Measurements from ENCODE around the gene HMCN2. TPM values are rescaled to one million over a fixed set of nuclear protein-coding genes. Genes with fewer than 3 reads are reported as not detected.

The HMCN2 gene
- total and polyA plus RNA-seq, 2 experiments from 2014 or later, result 0.50 to 0.54 TPM

DNA sequence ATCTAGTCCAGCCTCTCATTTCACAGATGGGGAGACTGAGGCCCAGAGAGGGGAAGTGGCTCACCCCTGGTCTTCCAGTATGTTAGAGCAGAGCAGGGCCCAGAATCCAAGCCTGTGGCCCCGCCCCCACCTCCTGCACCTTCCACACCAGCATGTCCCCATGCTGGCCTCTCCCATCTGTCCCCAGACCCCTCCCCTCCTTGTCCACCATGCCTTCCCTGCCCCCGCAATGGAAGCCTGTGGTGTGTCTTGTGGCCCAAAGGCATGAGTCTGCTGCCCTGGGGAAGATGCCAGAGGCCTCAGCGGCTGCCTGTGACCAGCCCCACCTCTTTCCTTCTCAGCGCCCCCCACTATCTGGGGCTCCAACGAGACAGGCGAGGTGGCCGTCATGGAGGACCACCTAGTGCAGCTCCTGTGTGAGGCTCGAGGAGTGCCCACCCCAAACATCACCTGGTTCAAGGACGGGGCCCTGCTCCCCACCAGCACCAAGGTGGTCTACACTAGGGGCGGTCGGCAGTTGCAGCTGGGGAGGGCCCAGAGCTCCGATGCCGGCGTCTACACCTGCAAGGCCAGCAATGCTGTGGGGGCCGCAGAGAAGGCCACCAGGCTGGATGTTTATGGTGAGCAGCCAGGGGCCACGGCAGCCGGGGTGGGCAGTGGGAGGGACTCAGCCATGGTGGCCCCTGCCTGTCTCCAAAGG is 87.2 kb downstream of the HMCN2 start:
- Histone ChIP-seq H3K27me3 (no peaks in the 10 kb centered on the region), H3K27ac (no peak overlapping the region), H4K20me1 (ENCODE audit: insufficient read depth, poor library complexity, severe bottlenecking) (no peaks in the 10 kb centered on the region), H3K9me2 (replicated peaks; ENCODE audit: insufficient read depth) (no peaks in the 10 kb centered on the region), H3K4me2 (no peak overlapping the region), H3K36me3 (replicated peaks; ENCODE audit: insufficient read depth, low read depth) (no peaks in the 10 kb centered on the region), H2AFZ (no peak overlapping the region), H3K4me1 (ENCODE audit: insufficient read depth) (no peaks in the 10 kb centered on the region), H3K4me3 (no peak overlapping the region), H3K9me3 (ENCODE audit: low read depth) (no peaks in the 10 kb centered on the region), H3K79me2 (no peaks in the 10 kb centered on the region)
- TF ChIP-seq, protein P1, sequence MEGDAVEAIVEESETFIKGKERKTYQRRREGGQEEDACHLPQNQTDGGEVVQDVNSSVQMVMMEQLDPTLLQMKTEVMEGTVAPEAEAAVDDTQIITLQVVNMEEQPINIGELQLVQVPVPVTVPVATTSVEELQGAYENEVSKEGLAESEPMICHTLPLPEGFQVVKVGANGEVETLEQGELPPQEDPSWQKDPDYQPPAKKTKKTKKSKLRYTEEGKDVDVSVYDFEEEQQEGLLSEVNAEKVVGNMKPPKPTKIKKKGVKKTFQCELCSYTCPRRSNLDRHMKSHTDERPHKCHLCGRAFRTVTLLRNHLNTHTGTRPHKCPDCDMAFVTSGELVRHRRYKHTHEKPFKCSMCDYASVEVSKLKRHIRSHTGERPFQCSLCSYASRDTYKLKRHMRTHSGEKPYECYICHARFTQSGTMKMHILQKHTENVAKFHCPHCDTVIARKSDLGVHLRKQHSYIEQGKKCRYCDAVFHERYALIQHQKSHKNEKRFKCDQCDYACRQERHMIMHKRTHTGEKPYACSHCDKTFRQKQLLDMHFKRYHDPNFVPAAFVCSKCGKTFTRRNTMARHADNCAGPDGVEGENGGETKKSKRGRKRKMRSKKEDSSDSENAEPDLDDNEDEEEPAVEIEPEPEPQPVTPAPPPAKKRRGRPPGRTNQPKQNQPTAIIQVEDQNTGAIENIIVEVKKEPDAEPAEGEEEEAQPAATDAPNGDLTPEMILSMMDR (IDR thresholded peaks at IDR 0.05; ENCODE audit: poor library complexity), result no peak
- no peak for TF ChIP-seq EZH2 (IDR thresholded peaks at IDR 0.05; ENCODE audit: borderline replicate concordance)
- no peak for TF ChIP-seq EZH2phosphoT487 (IDR thresholded peaks at IDR 0.05; ENCODE audit: low read depth, severe bottlenecking, unreplicated experiment)
- DNase-seq (ENCODE audit: low spot score), result no peak
- WGBS (ENCODE audit: low lambda C conversion rate, missing lambda C conversion rate), result 95% methylated on average over 16 of the region's 17 CpGs

- H3K4me1 ChIP-seq (ENCODE audit: insufficient read depth), result no peaks in the 10 kb centered on the region
- no peak overlapping the region for H3K4me3 ChIP-seq
- TF ChIP-seq EZH2 (IDR thresholded peaks at IDR 0.05; ENCODE audit: borderline replicate concordance) (no peak), EZH2phosphoT487 (IDR thresholded peaks at IDR 0.05; ENCODE audit: low read depth, severe bottlenecking, unreplicated experiment) (no peak)
- TF ChIP-seq, protein P1 (IDR thresholded peaks at IDR 0.05; ENCODE audit: poor library complexity), result no peak
- WGBS (ENCODE audit: low lambda C conversion rate, missing lambda C conversion rate), result 88% methylated on average over 9 of the region's 13 CpGs
- H4K20me1 ChIP-seq (ENCODE audit: insufficient read depth, poor library complexity, severe bottlenecking), result no peaks in the 10 kb centered on the region
- no peak overlapping the region for H3K4me2 ChIP-seq
- H3K9me3 ChIP-seq (ENCODE audit: low read depth), result no peaks in the 10 kb centered on the region
- no peak overlapping the region for H2AFZ ChIP-seq
- no peaks in the 10 kb centered on the region for H3K27me3 ChIP-seq
- H3K36me3 ChIP-seq (replicated peaks; ENCODE audit: insufficient read depth, low read depth), result no peaks in the 10 kb centered on the region
- no peaks in the 10 kb centered on the region for H3K79me2 ChIP-seq
- no peak overlapping the region for H3K27ac ChIP-seq
- no peaks in the 10 kb centered on the region for H3K9me2 ChIP-seq (replicated peaks; ENCODE audit: insufficient read depth)
- no peak for DNase-seq (ENCODE audit: low spot score)
Observed at GRCh38 chr9:130354378-130354777, 88.8 kb downstream of the HMCN2 start.

DNA sequence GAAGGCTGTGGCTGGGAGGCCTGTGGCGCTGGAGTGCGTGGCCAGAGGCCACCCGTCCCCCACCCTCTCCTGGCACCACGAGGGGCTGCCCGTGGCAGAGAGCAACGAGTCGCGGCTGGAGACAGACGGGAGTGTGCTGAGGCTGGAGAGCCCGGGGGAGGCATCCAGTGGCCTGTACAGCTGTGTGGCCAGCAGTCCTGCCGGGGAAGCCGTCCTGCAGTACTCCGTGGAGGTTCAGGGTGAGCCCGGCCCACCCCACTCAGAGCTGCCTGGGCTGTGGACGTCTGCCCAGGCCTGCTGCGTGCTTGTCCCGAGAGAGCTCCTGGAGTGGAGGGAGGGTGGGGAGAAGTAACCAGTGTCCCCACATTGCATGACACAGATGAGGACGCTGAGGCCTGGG is 89.2 kb downstream of the HMCN2 start:
- Histone ChIP-seq H3K27ac (no peak overlapping the region), H3K27me3 (no peaks in the 10 kb centered on the region), H3K36me3 (replicated peaks; ENCODE audit: insufficient read depth, low read depth) (no peaks in the 10 kb centered on the region), H3K79me2 (no peaks in the 10 kb centered on the region), H2AFZ (no peak overlapping the region), H3K4me1 (ENCODE audit: insufficient read depth) (no peaks in the 10 kb centered on the region), H3K4me2 (no peak overlapping the region), H3K9me3 (ENCODE audit: low read depth) (no peaks in the 10 kb centered on the region), H4K20me1 (ENCODE audit: insufficient read depth, poor library complexity, severe bottlenecking) (no peaks in the 10 kb centered on the region), H3K9me2 (replicated peaks; ENCODE audit: insufficient read depth) (no peaks in the 10 kb centered on the region), H3K4me3 (no peak overlapping the region)
- DNase-seq (ENCODE audit: low spot score), result no peak
- TF ChIP-seq EZH2 (IDR thresholded peaks at IDR 0.05; ENCODE audit: borderline replicate concordance), result no peak
- TF ChIP-seq, protein P1 (IDR thresholded peaks at IDR 0.05; ENCODE audit: poor library complexity), result no peak
- no peak for TF ChIP-seq EZH2phosphoT487 (IDR thresholded peaks at IDR 0.05; ENCODE audit: low read depth, severe bottlenecking, unreplicated experiment)
- WGBS (ENCODE audit: low lambda C conversion rate, missing lambda C conversion rate), result 92% methylated on average over 18 of the region's 18 CpGs

All from hepatocyte (in vitro differentiated cells).